ENCODE measurements around the gene UNC119B.

The UNC119B gene

GRCh38 chr12:120688527-120689071 is 21.7 kb upstream of the UNC119B start:
- no peak for DNase-seq (ENCODE audit: low read depth)

- DNase-seq (ENCODE audit: low read depth), result no peak
These were observed 20.7 kb upstream of the UNC119B start for GRCh38 chr12:120689397-120690082.

- no peak for DNase-seq (ENCODE audit: low read depth)
These were observed 20.2 kb upstream of the UNC119B start for GRCh38 chr12:120690083-120690450.

- DNase-seq (ENCODE audit: low read depth), result no peak
These were observed 19.3 kb upstream of the UNC119B start for GRCh38 chr12:120690978-120691377.

- DNase-seq (ENCODE audit: low read depth), result no peak
These were observed 17.7 kb upstream of the UNC119B start for GRCh38 chr12:120692524-120693033.

- no peak for DNase-seq (ENCODE audit: low read depth)
These were observed 16.4 kb upstream of the UNC119B start for GRCh38 chr12:120693848-120694247.

- DNase-seq (ENCODE audit: low read depth), result no peak
These were observed 13.6 kb upstream of the UNC119B start for GRCh38 chr12:120696626-120697025.

GRCh38 chr12:120697344-120697743 is 12.9 kb upstream of the UNC119B start:
- DNase-seq (ENCODE audit: low read depth), result no peak

GRCh38 chr12:120698665-120699064 is 11.6 kb upstream of the UNC119B start:
- no peak for DNase-seq (ENCODE audit: low read depth)

- no peak for DNase-seq (ENCODE audit: low read depth)
These were observed 10.7 kb upstream of the UNC119B start for GRCh38 chr12:120699553-120699952.

GRCh38 chr12:120700886-120701285 is 9.4 kb upstream of the UNC119B start:
- DNase-seq (ENCODE audit: low read depth), result no peak

GRCh38 chr12:120702637-120703036 is 7.6 kb upstream of the UNC119B start:
- DNase-seq (ENCODE audit: low read depth), result no peak

- no peak for DNase-seq (ENCODE audit: low read depth)
These were observed 6.8 kb upstream of the UNC119B start for GRCh38 chr12:120703311-120703942.

- no peak for DNase-seq (ENCODE audit: low read depth)
These were observed 4.6 kb upstream of the UNC119B start for GRCh38 chr12:120705618-120706017.

GRCh38 chr12:120706029-120706428 is 4.2 kb upstream of the UNC119B start:
- DNase-seq (ENCODE audit: low read depth), result no peak

- DNase-seq (ENCODE audit: low read depth), result no peak
These were observed 1.6 kb upstream of the UNC119B start for GRCh38 chr12:120708651-120709050.

- no peak for DNase-seq (ENCODE audit: low read depth)
These were observed 593 bp downstream of the UNC119B start for GRCh38 chr12:120710805-120711296.

- no peak for DNase-seq (ENCODE audit: low read depth)
These were observed 1.2 kb downstream of the UNC119B start for GRCh38 chr12:120711411-120711810.

GRCh38 chr12:120712610-120713009 is 2.4 kb downstream of the UNC119B start:
- DNase-seq (ENCODE audit: low read depth), result no peak

GRCh38 chr12:120713861-120714482 is 3.7 kb downstream of the UNC119B start:
- no peak for DNase-seq (ENCODE audit: low read depth)

GRCh38 chr12:120718055-120718454 is 7.8 kb downstream of the UNC119B start:
- no peak for DNase-seq (ENCODE audit: low read depth)

GRCh38 chr12:120719072-120719471 is 8.8 kb downstream of the UNC119B start:
- DNase-seq (ENCODE audit: low read depth), result no peak

All from stimulated activated CD8-positive, alpha-beta memory T cell treated with anti-CD3 and anti-CD28 coated beads, Interleukin-15, amount 100 ng/mL, for 24 hours (primary cell).